COLO829 (cell line): ENCODE measurements around the gene IGSF3.
A peak's percentile ranks its signal among the peaks of the same experiment; 100 is the strongest.

Experiments used
- DNase-seq: peaks from one replicate; pipeline ENCODE4 v3.0.0; 2012; ENCODE audit warnings: low spot score

The IGSF3 gene

DNA sequence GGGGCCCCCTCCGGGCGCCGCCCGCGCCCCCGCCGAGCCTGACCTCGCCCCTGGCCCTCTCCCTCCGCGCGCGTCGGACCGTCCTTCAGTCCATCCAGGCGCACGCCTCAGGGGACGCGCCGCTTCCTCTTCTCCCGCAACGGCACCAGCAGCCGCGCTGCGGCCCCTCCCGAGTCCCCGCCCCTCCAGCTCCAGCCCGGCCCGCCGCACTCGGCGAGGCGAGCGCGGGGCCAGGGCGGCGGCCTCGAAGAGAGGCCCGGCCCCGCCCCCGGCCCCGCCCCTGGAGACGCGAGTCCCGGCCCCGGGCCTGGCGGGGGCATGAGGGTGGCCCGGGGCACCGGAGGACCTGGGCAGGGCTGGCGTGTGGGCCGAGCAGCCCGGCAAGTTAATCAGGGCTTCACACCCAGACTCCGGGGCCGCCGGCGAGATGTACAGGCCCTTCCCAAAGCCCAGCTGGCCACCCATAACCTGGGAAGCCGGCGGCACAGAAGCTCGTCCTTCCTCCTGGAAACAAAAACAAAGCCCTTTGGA is at the start of gene IGSF3:
Gene IGSF3, minus strand, starts transcription at position 159 of the 531 bp plus-strand sequence. CDS start 1,407 bp downstream, outside the sequence.
- no peak for DNase-seq

DNA sequence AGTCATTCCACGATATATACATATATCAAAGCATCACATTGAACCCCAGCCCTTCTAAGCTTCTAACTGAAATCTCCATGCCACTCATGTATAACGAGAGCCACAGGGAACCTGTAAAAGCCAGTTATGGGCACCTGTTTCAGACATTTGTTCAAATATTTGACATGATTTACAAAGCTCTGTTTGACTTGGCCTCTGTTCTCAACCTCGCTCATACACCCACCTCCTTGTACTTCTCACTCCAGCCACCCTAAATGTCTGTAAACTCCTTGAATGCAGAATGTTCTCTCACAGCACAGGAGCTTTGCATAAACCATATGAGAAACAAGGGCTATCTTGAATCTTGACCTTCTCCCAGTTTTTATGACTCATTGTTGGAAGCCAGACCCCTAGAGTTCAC is 49.8 kb upstream of the IGSF3 start:
- no peak for DNase-seq

DNA sequence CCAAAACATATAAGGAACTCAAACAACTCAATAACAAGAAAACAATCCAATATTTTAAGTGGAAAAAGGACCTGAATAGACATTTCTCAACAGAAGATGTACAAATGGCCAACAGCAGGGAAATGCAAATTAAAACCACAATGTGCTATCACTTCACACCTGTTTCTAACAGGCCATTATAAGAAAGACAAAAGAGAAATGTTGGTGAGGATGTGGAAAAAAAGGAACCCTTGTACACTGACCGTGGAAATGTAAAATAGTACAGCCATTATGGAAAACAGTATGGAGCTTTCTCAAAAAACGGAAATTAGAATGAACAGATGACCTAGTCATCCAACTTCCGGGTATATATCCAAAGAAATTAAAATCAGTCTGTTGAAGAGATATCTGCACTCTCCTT is 48.9 kb upstream of the IGSF3 start:
- DNase-seq, result no peak

DNA sequence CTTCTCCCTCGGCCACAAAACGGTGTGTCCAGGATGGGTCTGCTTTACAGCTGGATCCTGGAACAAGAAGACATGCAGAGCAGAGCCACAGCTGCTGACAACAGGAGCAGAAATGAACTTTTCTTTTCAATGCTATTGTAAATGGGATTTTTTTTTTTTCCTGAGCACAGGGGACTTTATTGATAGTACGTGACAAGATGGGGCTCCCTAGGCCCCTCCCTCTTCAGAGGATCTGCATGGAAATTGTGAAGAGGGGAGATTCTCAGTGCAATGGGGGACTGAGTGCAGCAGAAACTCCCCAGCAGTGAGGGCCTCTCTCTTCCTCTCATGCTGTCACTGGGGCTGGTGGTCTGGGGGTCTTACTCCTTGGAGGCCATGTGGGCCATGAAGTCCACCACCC is 45.9 kb upstream of the IGSF3 start:
- no peak for DNase-seq

DNA sequence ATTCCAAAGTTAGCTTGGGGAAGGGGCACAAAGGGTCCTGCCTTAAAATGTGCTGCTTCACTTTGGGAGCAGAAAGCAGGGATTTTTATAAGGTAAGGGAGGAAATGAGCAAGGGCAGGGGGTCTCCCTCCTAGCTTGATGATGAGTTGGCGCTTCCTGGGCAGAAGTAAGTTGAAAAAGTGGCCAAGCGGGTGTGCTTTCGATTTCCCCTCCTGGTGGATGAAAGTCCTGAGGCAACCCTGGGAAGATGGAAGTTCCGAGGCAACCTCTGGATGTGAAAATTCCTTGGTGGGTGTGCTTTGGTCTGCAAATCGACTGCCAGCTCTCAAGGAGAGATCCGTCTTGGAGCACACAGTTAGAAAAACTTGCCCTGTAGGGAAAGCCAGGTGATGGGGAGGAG is 45.0 kb upstream of the IGSF3 start:
- DNase-seq, result no peak

DNA sequence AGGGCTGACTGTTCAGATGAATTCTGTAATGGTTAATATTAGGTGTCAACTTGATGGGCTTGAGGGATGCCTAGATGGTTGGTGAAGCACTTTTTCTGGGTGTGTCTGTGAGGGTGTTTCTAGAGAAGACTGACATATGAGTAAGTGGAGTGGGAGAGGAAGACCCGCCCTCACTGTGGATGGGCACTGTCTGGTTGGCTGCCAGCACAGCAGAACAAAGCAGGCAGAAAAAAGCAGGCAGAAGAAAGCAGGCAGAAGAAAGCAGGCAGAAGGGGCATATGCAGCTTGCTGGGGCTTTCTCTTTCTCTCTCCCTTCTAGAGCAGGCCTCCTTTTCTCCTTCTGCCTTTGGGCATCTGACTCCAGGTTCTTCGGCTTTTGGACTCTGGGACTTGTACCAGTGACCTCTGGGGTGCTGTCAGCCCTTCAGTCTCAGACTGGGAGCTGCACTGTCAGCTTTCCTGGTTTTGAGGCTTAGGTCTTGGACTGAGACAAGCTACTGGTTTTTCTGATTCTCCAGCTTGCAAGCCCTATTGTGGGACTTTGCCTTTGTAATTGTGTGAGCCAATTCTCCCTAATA is 43.8 kb upstream of the IGSF3 start:
- no peak for DNase-seq

DNA sequence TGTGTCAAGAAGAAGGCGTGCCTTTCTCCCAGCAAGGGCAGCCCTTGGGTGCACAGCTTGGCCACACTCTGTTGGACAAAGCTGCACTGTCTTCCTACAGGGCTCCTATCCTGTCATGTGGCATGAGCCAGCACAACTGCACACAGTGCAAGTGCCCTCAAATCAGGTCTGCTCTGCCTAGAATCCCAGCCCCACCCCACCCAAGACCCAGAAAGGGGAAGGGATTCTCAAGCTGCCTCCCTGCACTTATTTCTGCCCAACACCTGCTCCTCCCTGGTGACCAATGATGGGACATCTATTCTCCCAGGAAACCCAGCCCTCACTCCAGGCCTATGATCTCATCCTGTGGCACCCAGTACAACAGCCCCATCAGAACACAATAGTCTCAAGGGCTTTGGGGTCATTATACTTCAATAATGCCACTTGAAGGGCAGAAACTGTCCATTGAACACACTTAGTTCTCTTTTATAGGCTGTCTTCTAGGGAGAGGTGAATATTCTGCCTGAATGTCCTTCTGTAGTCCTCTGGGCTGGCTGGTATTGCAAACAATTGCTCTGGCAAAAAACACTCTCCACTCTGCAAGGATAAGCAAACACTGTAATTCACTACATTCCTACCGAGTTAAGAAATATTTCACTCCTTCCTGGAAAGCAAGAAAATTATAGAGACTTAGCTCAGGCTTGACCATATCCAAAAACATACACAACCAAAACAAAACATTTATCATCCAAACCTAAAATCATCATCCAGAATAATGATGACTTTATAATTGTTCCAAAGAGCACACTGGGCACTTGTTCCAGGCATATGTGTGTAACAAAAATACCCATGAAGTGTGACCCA is 43.1 kb upstream of the IGSF3 start:
- DNase-seq, result peak; percentile 3

DNA sequence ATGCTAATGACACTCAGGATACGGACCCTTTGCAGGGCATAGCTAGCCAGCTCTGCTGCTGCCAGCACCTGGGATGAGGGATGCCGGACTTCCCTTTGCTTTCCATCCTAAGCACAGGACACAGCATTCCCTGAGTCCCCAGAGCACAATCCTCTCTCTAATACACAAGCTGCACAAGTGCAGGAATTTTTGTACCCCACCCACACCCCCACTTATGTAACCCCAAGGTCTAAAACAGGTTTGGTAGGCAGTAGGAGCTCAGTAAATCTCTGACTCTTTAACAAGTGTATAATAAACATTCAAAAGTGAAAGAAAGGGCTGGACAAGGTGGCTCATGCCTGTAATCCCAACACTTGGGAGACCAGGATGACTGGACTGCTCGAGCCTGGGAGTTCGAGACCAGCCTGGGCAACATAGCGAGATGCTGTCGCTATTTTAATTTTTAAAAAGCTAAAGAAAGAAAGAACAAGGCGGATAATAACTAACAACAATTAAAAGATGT is 42.2 kb upstream of the IGSF3 start:
- no peak for DNase-seq

DNA sequence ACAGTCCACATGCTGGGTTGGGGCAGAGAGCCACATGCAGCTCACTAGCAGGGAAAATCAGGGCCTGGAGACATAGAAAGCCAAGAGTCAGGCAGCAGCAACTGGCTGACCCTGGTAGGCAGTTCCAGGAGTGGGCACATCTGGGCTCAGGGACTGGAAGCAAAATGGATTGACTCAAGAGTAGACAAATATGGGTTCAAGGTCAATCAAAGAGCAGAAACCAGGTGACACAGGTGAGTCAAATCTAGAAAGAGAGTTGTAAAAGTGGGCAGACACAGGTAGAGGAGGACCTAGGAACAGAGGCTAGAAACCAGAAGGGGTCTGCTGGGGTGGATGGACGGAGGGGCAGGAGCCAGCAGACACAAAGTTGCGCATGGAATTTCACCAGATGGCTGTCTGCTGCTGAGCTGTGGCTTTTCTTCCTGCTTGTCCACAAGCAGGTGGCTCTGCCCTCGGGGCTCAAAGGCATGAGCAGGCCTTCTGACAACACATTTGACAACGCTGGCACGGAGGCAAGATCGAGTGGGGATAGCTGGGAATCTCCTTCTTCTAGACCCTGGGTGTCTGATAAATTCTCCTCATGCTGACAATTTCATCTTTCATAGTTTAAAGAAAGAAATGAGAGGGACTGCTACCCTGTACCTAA is 40.8 kb upstream of the IGSF3 start:
- no peak for DNase-seq

DNA sequence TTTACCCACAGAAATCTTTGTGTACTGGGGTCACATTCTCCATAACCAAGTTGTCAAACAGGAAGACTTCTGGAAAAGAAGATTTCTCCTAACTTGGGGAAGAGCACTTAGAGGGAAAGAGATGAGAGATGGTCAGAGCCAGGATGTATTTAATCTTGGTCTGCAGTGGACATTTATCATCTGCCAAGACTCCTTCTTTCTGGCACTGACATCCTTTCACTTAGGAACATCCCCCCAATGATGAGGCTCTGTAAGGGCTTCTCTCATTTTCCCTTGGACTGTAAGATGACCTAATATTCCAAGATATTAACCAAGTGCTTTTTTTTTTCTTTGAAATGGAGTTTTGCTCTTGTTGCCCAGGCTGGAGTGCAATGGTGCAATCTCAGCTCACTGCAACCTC is 39.3 kb upstream of the IGSF3 start:
- DNase-seq, result no peak

DNA sequence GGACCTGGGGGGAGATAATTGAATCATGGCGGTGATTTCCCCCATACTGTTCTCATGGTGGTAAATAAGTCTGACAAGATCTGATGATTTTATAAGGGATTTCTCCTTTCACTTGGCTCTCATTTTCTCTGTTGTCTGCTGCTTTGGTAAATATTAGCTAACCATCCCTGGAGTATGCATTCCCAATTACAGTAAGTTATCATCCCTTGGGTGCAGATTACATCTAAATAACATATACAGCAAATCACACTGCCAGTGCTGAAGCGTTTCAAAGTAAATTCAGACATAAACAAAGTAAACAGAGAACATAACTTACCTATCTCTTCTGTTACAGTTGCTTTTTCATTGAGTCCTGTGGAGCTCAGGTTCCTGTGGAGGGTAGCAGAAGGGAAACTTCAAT is 38.6 kb upstream of the IGSF3 start:
- DNase-seq, result no peak

DNA sequence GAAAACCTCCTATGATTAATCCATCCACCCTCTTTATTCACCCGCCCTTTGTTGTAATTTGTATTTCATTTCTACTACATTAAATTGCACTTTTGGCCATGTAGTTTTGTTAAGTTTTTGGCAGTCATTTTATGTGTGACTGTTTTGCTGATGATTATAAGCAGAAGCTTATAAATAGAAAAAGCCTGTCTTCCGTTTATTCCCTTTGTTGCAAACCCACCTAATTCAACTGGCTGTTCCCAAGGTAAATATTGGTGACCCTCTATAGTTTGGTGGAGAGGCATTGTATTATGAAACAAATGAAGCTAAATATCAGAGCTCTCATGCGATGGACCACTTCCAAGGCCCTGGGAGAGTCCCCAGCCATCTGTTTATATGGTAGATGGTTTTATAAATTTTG is 36.7 kb upstream of the IGSF3 start:
- DNase-seq, result no peak

DNA sequence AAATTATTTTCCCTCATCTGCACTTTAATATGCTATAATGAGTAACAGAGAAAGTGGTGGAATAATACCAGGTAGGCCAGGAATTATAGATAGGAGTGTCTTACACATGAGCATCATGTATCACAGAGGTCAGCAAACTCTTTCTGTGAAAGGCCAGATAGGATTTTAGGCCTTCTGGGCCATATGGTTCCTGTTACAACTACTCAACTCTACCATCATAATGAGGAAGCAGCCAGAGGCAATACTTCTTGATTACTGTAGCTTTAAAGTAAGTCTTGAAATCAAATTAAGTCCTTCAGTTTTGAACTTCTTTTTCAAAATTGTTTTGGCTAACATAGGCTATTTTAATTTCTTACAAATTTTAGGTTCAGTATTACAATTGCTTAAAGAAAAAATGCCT is 32.1 kb upstream of the IGSF3 start:
- DNase-seq, result no peak

DNA sequence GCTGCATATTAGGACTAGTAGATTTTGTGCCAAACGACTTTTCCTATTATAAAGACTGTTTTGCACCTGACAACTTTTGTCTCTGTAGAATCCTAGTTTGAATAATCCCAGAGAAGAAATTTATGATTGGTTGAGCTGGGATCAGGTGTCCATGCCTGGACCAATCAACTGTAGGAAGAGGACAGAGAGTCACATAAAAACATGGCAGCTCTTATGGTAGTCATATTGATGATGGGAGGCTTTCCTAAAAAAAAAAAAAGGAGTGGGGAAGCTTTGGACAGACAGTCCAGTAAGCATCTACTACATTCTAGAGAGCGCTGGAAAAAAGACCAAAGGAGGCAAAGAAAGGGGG is 30.7 kb upstream of the IGSF3 start:
- DNase-seq, result no peak

DNA sequence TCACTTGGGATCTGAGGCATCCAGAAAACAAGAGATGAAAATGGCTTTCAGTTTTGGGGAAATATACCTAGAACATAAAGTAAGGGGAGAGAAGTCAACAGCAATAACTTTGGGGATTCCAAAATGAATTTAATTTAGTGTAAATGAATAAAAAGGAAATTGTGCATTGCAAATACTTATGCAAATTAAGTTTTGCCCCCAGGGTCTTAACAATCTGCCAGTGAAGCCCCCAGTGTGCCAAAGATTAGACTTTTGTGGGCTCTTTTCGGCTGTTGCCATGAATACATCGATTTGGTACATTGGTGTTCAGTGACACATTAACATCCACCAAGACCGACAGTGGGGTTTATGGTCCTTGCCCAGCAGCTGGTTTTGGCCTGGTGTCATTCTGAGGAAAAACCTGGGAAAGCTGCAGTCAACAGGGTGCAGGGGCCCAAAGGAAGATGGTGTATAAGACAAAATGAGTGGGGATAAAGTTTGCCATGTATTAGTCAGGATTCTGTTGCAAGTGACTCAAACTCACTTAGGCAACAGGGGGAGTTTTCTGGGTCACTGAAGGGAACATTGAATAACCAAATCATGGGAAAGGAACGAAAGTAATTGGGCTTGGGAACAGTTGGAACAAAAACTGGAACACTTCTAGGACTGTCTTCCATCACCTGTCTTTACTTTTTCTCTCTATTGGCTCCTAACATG is 30.2 kb upstream of the IGSF3 start:
- DNase-seq, result no peak

DNA sequence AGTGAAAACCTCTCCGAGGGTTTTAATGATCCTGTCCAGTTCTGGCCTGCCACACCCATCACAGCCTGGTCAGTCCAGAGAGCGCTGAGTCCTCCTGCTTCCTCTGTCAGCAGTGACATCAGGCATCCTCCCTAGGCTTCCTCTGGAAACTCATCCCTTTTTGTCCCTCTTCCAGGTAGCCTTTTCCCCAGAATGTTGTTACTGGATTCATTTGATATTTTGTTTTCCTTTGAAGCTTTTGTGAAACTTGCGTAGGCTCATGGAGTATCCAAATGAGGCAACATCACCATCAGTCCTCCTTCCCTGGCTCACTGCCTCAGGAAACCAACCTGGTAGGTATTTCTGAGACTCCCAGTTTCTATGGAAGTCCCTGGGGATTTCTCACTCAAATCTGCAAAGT is 27.0 kb upstream of the IGSF3 start:
- no peak for DNase-seq

DNA sequence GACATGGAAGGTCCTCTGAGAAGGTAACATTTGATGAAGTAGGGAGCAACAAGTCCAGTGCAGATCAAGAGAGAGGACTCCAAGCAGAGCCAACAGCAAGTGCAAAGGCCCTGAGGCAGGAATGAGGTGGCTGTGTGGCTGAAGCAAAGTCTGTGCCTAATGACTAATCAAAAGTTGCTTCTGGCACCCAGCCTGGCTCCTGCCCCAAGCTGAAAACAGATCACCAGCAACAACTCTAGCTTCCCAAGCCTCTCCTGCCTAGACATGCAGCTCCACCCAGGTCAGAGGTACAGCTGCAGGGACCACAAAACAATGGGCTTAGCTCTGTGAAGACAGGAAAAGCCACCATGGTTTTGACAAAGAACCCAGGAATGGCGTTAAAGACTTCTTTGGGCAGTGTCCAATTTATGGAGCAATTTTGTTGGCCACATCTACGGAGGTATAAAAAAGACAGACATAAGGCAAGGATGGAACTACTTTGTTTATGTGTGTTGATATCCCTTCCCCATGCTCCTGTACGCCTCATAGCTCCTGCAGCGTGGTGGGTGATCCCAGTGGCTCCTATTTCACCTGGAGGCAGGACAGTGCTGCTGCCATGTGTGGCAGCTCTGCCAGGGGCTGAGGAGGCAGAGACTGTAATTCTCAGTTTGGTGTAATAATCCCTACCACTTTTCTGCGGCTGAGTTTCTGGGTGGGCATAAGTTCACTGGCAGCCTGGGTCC is 26.4 kb upstream of the IGSF3 start:
- DNase-seq, result no peak

DNA sequence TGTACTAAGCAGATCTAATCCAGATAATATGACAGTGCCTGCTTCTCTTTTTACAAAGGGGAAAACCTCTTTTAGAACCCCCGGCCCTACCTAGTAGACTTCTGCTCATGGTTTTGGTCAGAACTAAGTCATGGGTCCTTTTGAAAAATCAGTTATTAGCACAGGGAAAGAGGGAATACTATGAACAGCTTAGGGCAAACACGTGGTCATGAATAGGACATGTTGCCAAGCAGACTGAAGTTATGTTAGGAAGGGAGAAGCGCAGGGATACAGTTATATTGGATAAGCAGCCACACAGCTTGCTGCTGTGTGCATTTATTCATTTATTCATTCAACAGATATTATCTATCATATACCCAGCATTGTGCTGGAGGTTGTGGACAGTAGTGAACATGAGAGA is 25.3 kb upstream of the IGSF3 start:
- DNase-seq, result no peak

DNA sequence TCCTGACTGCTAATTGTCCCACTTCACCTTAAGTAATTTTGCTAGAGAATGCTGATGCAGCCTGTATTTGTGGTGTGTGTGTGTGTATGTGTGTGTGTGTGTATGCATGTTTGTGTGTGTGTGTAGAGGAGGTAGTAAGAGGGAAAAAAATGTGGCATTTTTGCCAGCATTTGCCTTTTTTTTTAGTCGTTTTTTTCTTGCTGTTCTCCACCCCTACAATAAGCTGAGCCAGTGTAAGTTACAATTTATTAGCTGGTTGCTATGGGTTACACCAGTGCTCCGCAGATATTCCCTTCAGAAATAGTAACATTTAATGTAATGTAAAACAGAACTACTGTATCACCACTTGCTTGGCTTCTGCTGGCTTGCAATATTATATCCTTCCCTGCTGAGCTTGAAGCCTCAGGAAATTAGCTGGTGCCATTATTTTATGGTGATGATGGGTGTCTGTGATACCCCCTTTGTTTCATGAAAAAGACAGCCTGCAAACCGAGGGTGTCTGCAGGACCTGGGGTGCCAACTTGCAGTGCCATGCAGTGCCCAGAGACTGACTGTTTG is 23.4 kb upstream of the IGSF3 start:
- DNase-seq, result no peak

DNA sequence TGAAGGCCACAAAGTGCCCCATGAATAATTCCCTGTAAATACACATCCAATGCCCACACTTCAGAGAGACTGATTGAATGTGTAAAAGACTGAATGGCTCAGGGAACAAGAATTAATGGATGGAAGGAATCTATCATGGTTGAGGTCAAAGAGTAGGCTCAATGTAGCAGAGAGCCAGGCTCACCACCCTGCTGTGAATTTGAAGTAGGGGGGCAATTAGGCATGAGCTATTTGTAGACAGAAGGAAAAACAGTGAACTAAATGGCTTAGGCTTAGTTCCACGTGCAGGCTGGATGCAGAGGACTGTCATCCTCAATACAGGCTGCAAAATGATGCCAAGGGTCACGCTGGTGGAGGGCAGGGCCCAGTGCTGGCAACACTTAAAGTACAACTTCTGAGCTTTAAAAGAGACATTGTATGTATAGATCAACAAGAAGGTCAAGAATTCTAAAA is 22.9 kb upstream of the IGSF3 start:
- DNase-seq, result no peak

DNA sequence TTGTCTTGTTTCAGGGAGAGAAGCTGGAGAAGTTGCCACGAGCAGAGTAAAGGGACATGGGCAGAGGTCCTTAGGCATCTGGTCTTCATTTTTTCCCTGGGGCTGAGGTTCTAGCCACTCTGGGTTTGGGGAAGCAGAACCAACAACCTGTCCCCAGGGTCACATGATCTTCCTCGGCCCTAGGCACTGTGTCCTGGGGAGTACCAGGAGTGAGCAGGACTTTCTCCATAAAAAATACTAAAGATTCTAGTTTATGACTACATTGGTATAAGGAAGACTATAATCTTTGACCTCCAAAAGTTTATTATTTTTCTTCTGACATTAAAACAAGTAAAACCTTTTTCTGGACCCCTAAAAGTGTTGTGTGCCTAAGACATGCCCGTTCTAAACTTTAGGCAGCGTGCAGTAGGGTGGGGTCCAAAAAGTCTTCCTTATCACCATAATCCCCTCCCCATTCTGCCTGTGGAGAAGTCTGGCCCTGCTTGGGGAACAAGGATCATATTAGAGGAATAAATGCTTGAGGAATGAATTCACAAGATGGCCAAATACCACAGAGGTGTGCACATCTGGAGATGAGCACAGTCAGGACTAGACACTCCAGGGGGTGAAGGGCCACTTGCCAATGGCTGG is 19.3 kb upstream of the IGSF3 start:
- no peak for DNase-seq
